Tibial artery (tissue), 4 donors: ENCODE measurements around the gene THBS3.

Experiments used
- DNase-seq, 2 donors: peaks; one replicate each; pipeline ENCODE4 v3.0.0-alpha.2; 2019
- H3K27ac ChIP-seq, 2 donors: fragments of 200-600 bp; sonication (generic) in 1 of 2; 1 replicate in 1 of 2; 2 replicates in 1 of 2; pipeline ENCODE4 v1.5.1; 2018 to 2019; ENCODE audit warnings: mild to moderate bottlenecking in 1 of 2
- H3K27me3 ChIP-seq, 2 donors: fragments of 200-600 bp; sonication (generic) in 1 of 2; one replicate each; pipeline versions ENCODE4 v1.5.1 to v1.6.0; 2016 to 2019
- H3K36me3 ChIP-seq, 3 donors: fragments of 200-600 bp; sonication (generic) in 2 of 3; one replicate each; pipeline ENCODE4 v1.5.1; 2016 to 2019; ENCODE audit warnings: mild to moderate bottlenecking in 2 of 3
- H3K4me1 ChIP-seq, 4 donors: fragments of 200-600 bp; sonication (generic) in 2 of 4; 1 replicate in 3 of 4; 2 replicates in 1 of 4; pipeline ENCODE4 v1.5.1; 2016 to 2019
- H3K4me3 ChIP-seq, 2 donors: fragments of 200-600 bp; sonication (generic) in 1 of 2; 1 replicate in 1 of 2; 2 replicates in 1 of 2; pipeline ENCODE4 v1.5.1; 2018 to 2019; ENCODE audit warnings: mild to moderate bottlenecking in 2 of 2
- H3K9me3 ChIP-seq, 3 donors: fragments of 200-600 bp; sonication (generic) in 1 of 3; one replicate each; pipeline ENCODE4 v1.5.1; 2016 to 2019
- CTCF ChIP-seq, 2 experiments: fragments of 200-600 bp in 1 of 2; fragments of 450-650 bp in 1 of 2; IDR thresholded peaks; one replicate each; pipeline ENCODE4 v1.5.1; 2017 to 2019; ENCODE audit warnings: antibody characterized with exemption in 2 of 2, mild to moderate bottlenecking in 1 of 2, moderate library complexity in 1 of 2
- intact Hi-C: fragments of 100-400 bp; cut with DNase I; formaldehyde crosslinking; loops from one replicate; pipeline ENCODE4 v1.15.0; 2023; ENCODE audit warnings: low total_unique reads

Gene THBS3

GRCh38 chr1:155186794-155187455 is 20.8 kb downstream of the THBS3 start:
- Histone ChIP-seq H3K27me3 (no peaks in the 10 kb centered on the region), H3K27ac (no peak overlapping the region), H3K9me3 (no peaks in the 10 kb centered on the region), H3K36me3 (no peaks in the 10 kb centered on the region), H3K4me3 (no peak overlapping the region), H3K4me1 (peaks cover 0 to 21% (median 0%) of the 10 kb centered on the region in 4 donors)
- no peak for TF ChIP-seq CTCF (IDR thresholded peaks at IDR 0.05)
- DNase-seq, result no peak
- intact Hi-C loops, result no loop called here

- H3K27me3 ChIP-seq, result no peaks in the 10 kb centered on the region
- intact Hi-C loops, result no loop called here
- peaks cover 0 to 21% (median 0%) of the 10 kb centered on the region in 4 donors for H3K4me1 ChIP-seq
- no peak for DNase-seq
- H3K36me3 ChIP-seq, result no peaks in the 10 kb centered on the region
- H3K4me3 ChIP-seq, result no peak overlapping the region
- H3K9me3 ChIP-seq, result no peaks in the 10 kb centered on the region
- H3K27ac ChIP-seq, result no peak overlapping the region
- TF ChIP-seq CTCF (IDR thresholded peaks at IDR 0.05), result no peak
Observed at GRCh38 chr1:155186067-155186793, 21.5 kb downstream of the THBS3 start.

- Histone ChIP-seq H3K9me3 (no peaks in the 10 kb centered on the region), H3K27ac (no peak overlapping the region)
Observed at GRCh38 chr1:155185783-155186066, 22.0 kb downstream of the THBS3 start.

GRCh38 chr1:155184835-155185782 is 22.6 kb downstream of the THBS3 start:
- Histone ChIP-seq H3K4me1 (peaks cover 0 to 21% (median 0%) of the 10 kb centered on the region in 4 donors), H3K9me3 (no peaks in the 10 kb centered on the region), H3K27ac (no peak overlapping the region), H3K36me3 (no peaks in the 10 kb centered on the region), H3K4me3 (no peak overlapping the region), H3K27me3 (no peaks in the 10 kb centered on the region)
- TF ChIP-seq CTCF (IDR thresholded peaks at IDR 0.05), result no peak
- intact Hi-C loops, result no loop called here
- DNase-seq, result no peak

More at GRCh38 chr1:155185783-155186066, 22.0 kb downstream of the THBS3 start:
- intact Hi-C loops, result no loop called here
- H3K4me3 ChIP-seq, result no peak overlapping the region
- H3K4me1 ChIP-seq, result peaks cover 0 to 21% (median 0%) of the 10 kb centered on the region in 4 donors
- H3K36me3 ChIP-seq, result no peaks in the 10 kb centered on the region
- DNase-seq, result no peak
- no peak for TF ChIP-seq CTCF (IDR thresholded peaks at IDR 0.05)
- no peaks in the 10 kb centered on the region for H3K27me3 ChIP-seq

- Histone ChIP-seq H3K4me3 (no peak overlapping the region), H3K36me3 (no peaks in the 10 kb centered on the region), H3K9me3 (no peaks in the 10 kb centered on the region), H3K27me3 (no peaks in the 10 kb centered on the region), H3K27ac (no peak overlapping the region), H3K4me1 (peaks cover 0 to 21% (median 0%) of the 10 kb centered on the region in 4 donors)
- intact Hi-C loops, result no loop called here
- DNase-seq, result no peak
- no peak for TF ChIP-seq CTCF (IDR thresholded peaks at IDR 0.05)
Observed at GRCh38 chr1:155184351-155184811, 23.3 kb downstream of the THBS3 start.
